Measurements from ENCODE around the gene CNKSR3. TPM values are rescaled to one million over a fixed set of nuclear protein-coding genes. Genes with fewer than 3 reads are reported as not detected.
A peak's percentile ranks its signal among the peaks of the same experiment; 100 is the strongest.

Gene CNKSR3
- total RNA-seq, 1 experiment from 2014 or later: 12.1 TPM

DNA sequence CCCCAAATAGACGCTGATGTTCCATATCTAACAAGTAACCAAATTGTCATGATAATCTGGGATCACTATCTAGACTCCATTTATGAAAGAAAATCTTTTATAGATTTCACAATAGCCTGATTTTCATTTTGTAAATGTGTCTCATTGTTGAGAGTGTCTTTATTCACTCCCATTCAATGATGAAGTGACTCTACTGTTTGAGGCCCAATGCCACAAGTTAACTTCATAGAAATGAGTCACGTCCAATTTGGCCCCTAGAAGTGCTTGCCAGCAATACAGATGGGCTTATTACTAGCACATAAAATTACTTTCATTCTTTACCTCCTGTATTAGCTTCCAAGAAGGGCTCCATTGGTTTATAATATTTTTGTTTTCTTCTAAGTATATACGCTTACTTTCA is 160.2 kb downstream of the CNKSR3 start:
- no peak overlapping the region for H3K4me3 ChIP-seq
- H3K9me3 ChIP-seq: no peaks in the 10 kb centered on the region
- DNase-seq: peak; percentile 26
- no peaks in the 10 kb centered on the region for H3K27me3 ChIP-seq
- no peaks in the 10 kb centered on the region for H3K36me3 ChIP-seq

DNA sequence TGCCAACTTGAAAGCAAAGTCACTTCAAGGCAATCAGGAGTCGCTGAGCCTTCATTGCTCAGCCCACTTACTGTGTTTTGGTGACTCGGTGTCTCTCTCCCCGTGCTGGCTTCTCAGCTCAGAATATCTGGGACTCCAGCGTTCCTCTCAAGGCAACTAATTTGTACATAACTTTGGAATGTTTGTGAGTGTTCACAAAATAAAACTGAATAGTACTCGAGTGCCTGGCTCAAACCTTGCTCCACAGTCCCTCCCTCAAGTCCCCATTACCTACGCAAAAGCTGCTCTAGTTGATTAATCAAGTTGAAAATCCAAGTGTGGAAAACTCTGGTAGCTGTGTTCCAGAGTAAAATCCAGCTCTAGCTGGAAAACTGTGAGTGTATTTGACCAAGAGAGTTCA is 162.5 kb downstream of the CNKSR3 start:
- no peak for DNase-seq
- no peaks in the 10 kb centered on the region for H3K9me3 ChIP-seq
- H3K27me3 ChIP-seq: no peaks in the 10 kb centered on the region
- no peak overlapping the region for H3K4me3 ChIP-seq
- no peaks in the 10 kb centered on the region for H3K36me3 ChIP-seq

- DNase-seq: no peak
- no peaks in the 10 kb centered on the region for H3K27me3 ChIP-seq
These were observed 164.7 kb downstream of the CNKSR3 start for GRCh38 chr6:154345811-154346210.

GRCh38 chr6:154343473-154344308 is 166.8 kb downstream of the CNKSR3 start:
- Histone ChIP-seq H3K36me3 (no peaks in the 10 kb centered on the region), H3K27me3 (no peaks in the 10 kb centered on the region), H3K4me3 (no peak overlapping the region), H3K9me3 (no peaks in the 10 kb centered on the region)
- peak; percentile 5 for DNase-seq

More at GRCh38 chr6:154345811-154346210, 164.7 kb downstream of the CNKSR3 start:
- Histone ChIP-seq H3K36me3 (no peaks in the 10 kb centered on the region), H3K9me3 (no peaks in the 10 kb centered on the region), H3K4me3 (no peak overlapping the region)

DNA sequence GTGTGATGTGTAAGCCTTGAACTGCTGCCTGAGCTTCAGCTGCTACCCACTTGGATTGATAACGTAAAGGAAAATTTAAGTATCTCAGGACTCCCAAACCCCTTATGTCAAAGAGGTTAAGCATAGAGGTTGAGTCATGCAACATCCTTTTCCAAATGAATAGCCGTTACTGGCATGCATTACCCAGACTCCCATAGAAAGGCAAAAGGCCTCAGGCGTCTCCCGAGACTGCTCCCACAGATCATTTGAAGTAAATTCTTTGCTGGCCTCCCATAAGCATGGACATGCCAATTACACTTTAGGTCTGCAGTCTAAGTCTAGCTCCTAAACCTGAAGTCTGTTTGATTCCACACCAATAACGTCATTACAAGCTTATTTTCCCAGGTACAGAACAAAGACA is 168.6 kb downstream of the CNKSR3 start:
- no peak for DNase-seq
- no peaks in the 10 kb centered on the region for H3K36me3 ChIP-seq
- no peaks in the 10 kb centered on the region; the same call in 1 of the 2 replicates for H3K9me3 ChIP-seq
- H3K4me3 ChIP-seq: no peak overlapping the region
- H3K27me3 ChIP-seq: no peaks in the 10 kb centered on the region

GRCh38 chr6:154341336-154341735 is 169.1 kb downstream of the CNKSR3 start:
- H3K9me3 ChIP-seq: no peaks in the 10 kb centered on the region; the same call in 1 of the 2 replicates
- no peaks in the 10 kb centered on the region for H3K27me3 ChIP-seq
- H3K4me3 ChIP-seq: no peak overlapping the region
- no peak for DNase-seq
- no peaks in the 10 kb centered on the region for H3K36me3 ChIP-seq

Other genes with a start within 250 kb of the CNKSR3 start
- gene IPCEF1, start 153.9 kb downstream of the CNKSR3 start, total RNA-seq (2014; rRNA removed; shearing (Covaris generic); ENCODE audit: low replicate concordance): not detected in 2 replicates
- gene SCAF8, start 222.7 kb upstream of the CNKSR3 start, total RNA-seq (2014; rRNA removed; shearing (Covaris generic); ENCODE audit: low replicate concordance): 12.1 and 12.9 TPM in 2 replicates